Kidney (tissue), 14 donors: ENCODE results near the gene TCF4. TPM values are rescaled to one million over a fixed set of nuclear protein-coding genes. Genes with fewer than 3 reads are reported as not detected.

Experiments used
- DNase-seq, 5 donors: peaks; one replicate each; pipeline ENCODE4 v3.0.0-alpha.2; 2013 to 2020
- FAIRE-seq: peaks from 2 replicates; lab custom pipeline; 2012; peaks lifted over from hg19 to GRCh38; lab: Jason Lieb, UNC
- H3K27ac ChIP-seq, 2 donors: one replicate each; pipeline ENCODE4 v1.7.0; 2013; ENCODE audit warnings: low read depth in 2 of 2, low read length in 2 of 2, inconsistent platforms in 1 of 2
- H3K27me3 ChIP-seq: one replicate; pipeline ENCODE4 v1.7.1; 2013; ENCODE audit warnings: low read length, inconsistent platforms; ENCODE audit not compliant: control insufficient read depth, insufficient read depth
- H3K36me3 ChIP-seq, 3 donors: one replicate each; pipeline versions ENCODE4 v1.7.0 to v1.7.1; 2013; ENCODE audit warnings: low read length in 3 of 3, control low read depth in 1 of 3, inconsistent platforms in 1 of 3; ENCODE audit not compliant: insufficient read depth in 3 of 3, control insufficient read depth in 2 of 3
- H3K4me1 ChIP-seq, 3 donors: one replicate each; pipeline versions ENCODE4 v1.7.0 to v1.7.1; 2013; ENCODE audit warnings: low read length in 3 of 3, inconsistent platforms in 1 of 3, low read depth in 1 of 3; ENCODE audit not compliant: control insufficient read depth in 2 of 3, insufficient read depth in 2 of 3
- H3K4me3 ChIP-seq, 3 donors: one replicate each; pipeline versions ENCODE4 v1.7.0 to v1.8.1; 2013; ENCODE audit warnings: low read length in 3 of 3, control low read depth in 1 of 3, inconsistent platforms in 1 of 3
- H3K9ac ChIP-seq, 3 donors: one replicate each; pipeline versions ENCODE4 v1.7.0 to v1.7.1; 2013; ENCODE audit warnings: low read length in 3 of 3, control low read depth in 1 of 3, inconsistent platforms in 1 of 3
- H3K9me3 ChIP-seq, 3 donors: one replicate each; pipeline versions ENCODE4 v1.7.0 to v1.7.1; 2013; ENCODE audit warnings: low read length in 3 of 3, control low read depth in 1 of 3, inconsistent platforms in 1 of 3; ENCODE audit not compliant: control insufficient read depth in 2 of 3, insufficient read depth in 1 of 3
- CTCF ChIP-seq: IDR thresholded peaks from 3 replicates; pipeline ENCODE4 v1.5.1; 2012; ENCODE audit warnings: mild to moderate bottlenecking, moderate library complexity, borderline replicate concordance; ENCODE audit not compliant: insufficient read depth; ENCODE audit errors: extremely low read depth
- intact Hi-C: fragments of 100-400 bp; cut with DNase I; formaldehyde crosslinking; loops from one replicate; pipeline ENCODE4 v1.11.1; 2022
- polyA plus RNA-seq: library from polyadenylated mRNA; stranded (reverse); fragments of 350-450 nt; fragmentation: Illumina TruSeq; extraction: RNeasy Lipid Tissue Mini Kit (QIAGEN cat#74804); gene quantifications from one replicate; pipeline ENCODE4 v1.2.3, GENCODE V29; 2014; ENCODE audit warnings: low read depth, low replicate concordance; ENCODE audit not compliant: insufficient read depth
- total RNA-seq: library from RNA; stranded (reverse); fragmentation: NEBNext Ultra II Directional; extraction: Animal tissue kit (Norgen Biotek cat#: 25700); gene quantifications from one replicate; pipeline ENCODE4 v1.2.1, GENCODE V29; 2021
- donor health status: control.
- donor health status: control.
- donor health status: control.
- donor health status: control.
- donor health status: control.
- donor health status: DM: yes; HTN: yes; CAD: no.
- donor health status: Normal renal cell carcinoma (clear cell type).

TCF4 gene
- total and polyA plus RNA-seq, 2 donors from 2014 or later, result 4.4 to 60.3 TPM

DNA sequence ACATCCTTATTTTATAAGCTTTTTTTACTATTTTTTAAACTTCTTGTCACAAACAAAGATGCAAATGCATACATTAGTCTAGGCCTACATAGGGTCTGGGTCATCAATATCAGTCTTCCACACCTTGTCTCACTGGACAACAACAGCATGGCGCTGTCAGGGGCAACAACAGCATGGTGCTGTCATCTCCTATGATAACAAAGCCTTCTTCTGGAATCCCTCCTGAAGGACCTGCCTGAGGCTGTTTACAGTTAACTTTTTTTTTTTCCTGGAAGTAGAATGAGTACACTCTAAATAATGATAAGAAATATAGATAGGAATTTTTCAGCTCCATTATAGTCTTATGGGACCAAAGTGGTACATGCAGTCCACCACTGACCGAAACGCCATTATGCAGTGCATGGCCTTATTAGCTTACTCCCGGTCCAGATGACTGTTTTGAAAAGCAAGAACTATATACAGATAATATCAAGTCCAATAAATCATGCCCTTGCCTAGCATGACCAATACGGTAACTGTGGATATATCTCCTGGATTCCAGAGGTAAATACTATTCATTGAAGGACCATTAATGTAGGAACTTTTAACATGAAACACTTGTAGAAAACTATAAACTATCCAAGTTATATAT, 38.4 kb downstream of the TCF4 start:
- no peaks in the 10 kb centered on the region for H3K4me1 ChIP-seq
- intact Hi-C loops, result no loop called here

GRCh38 chr18:55547705-55548056, 40.3 kb downstream of the TCF4 start:
- H3K27me3 ChIP-seq, result no peaks in the 10 kb centered on the region
- H3K36me3 ChIP-seq, result no peaks in the 10 kb centered on the region
- no peak overlapping the region for H3K4me3 ChIP-seq
- DNase-seq (peak in 2 of 5 donors; percentile 14 to 25), FAIRE-seq (no peak)
- H3K27ac ChIP-seq, result no peak overlapping the region
- H3K4me1 ChIP-seq, result no peaks in the 10 kb centered on the region
- H3K9me3 ChIP-seq, result no peaks in the 10 kb centered on the region
- intact Hi-C loops, result no loop called here
- H3K9ac ChIP-seq, result no peak overlapping the region
- no peak for TF ChIP-seq CTCF

More for the DNA sequence above, 38.4 kb downstream of the TCF4 start:
- H3K9me3 ChIP-seq, result no peaks in the 10 kb centered on the region
- H3K9ac ChIP-seq, result no peak overlapping the region
- no peak for TF ChIP-seq CTCF
- H3K36me3 ChIP-seq, result no peaks in the 10 kb centered on the region
- H3K4me3 ChIP-seq, result no peak overlapping the region
- H3K27ac ChIP-seq, result no peak overlapping the region
- no peak for DNase-seq
- H3K27me3 ChIP-seq, result no peaks in the 10 kb centered on the region
- FAIRE-seq, result no peak

GRCh38 chr18:55546851-55547704, 40.9 kb downstream of the TCF4 start:
- FAIRE-seq (no peak), DNase-seq (peak in 3 of 5 donors; percentile 13 to 70 (median 36))
- no peak overlapping the region for H3K27ac ChIP-seq
- H3K4me3 ChIP-seq, result no peak overlapping the region
- H3K36me3 ChIP-seq, result no peaks in the 10 kb centered on the region
- no peak for TF ChIP-seq CTCF
- intact Hi-C loops, result no loop called here
- no peaks in the 10 kb centered on the region for H3K4me1 ChIP-seq
- no peak overlapping the region for H3K9ac ChIP-seq
- no peaks in the 10 kb centered on the region for H3K9me3 ChIP-seq
- no peaks in the 10 kb centered on the region for H3K27me3 ChIP-seq
